Left colon (tissue), 2 donors: ENCODE measurements around the gene COG7. TPM values are rescaled to one million over a fixed set of nuclear protein-coding genes. Genes with fewer than 3 reads are reported as not detected.
"Not testable (repeated sequence)": the region's sequence is repeated elsewhere in the genome, so short reads cannot be mapped to it uniquely, and the experiment has no call there.

ENCODE experiments used
- ATAC-seq: fragments of 200-7000 bp; cut with Tn5 transposase; one replicate; pipeline ENCODE4 v1.9.1; 2020; ENCODE audit warnings: mild to moderate bottlenecking, moderate library complexity
- DNase-seq, 2 donors: peaks; one replicate each; pipeline ENCODE4 v3.0.0-alpha.2; 2020
- intact Hi-C, 2 donors: fragments of 100-400 bp; cut with DNase I in 1 of 2; cut with micrococcal nuclease in 1 of 2; formaldehyde crosslinking; loops; one replicate each; pipeline versions ENCODE4 v1.11.2 to v1.14.0; 2022; cut with DNase I, micrococcal nuclease
- total RNA-seq, 2 donors: library from RNA; stranded (reverse); fragmentation: NEBNext Ultra II Directional; extraction: Animal tissue kit (Norgen Biotek cat#: 25700); gene quantifications; one replicate each; pipeline ENCODE4 v1.2.1, GENCODE V29; 2021
- donor health status: DM: no; HTN: no; CAD: no.
- donor health status: DM: yes; HTN: yes; CAD: no.

COG7 gene
- total RNA-seq, 2 donors from 2014 or later: 29.3 to 42.5 TPM

GRCh38 chr16:23480257-23480656, 27.3 kb upstream of the COG7 start:
- DNase-seq (no peak), ATAC-seq (peak; percentile 46)
- intact Hi-C loops: no loop called here

GRCh38 chr16:23479138-23479537, 26.1 kb upstream of the COG7 start:
- ATAC-seq (no peak), DNase-seq (no peak)
- intact Hi-C loops: no loop called here

GRCh38 chr16:23478566-23478965, 25.6 kb upstream of the COG7 start:
- ATAC-seq: no peak

GRCh38 chr16:23476289-23476688, 23.3 kb upstream of the COG7 start:
- no peak for ATAC-seq
- intact Hi-C loops: no loop called here
- no peak for DNase-seq

More at GRCh38 chr16:23478566-23478965, 25.6 kb upstream of the COG7 start:
- no peak for DNase-seq
- intact Hi-C loops: no loop called here

GRCh38 chr16:23469814-23470213, 16.8 kb upstream of the COG7 start:
- intact Hi-C loops: no loop called here
- ATAC-seq (no peak), DNase-seq (no peak)

GRCh38 chr16:23466162-23466885, 13.3 kb upstream of the COG7 start:
- intact Hi-C loops: no loop called here
- no peak for ATAC-seq
- no peak for DNase-seq

GRCh38 chr16:23465179-23465578, 12.2 kb upstream of the COG7 start:
- no peak for ATAC-seq
- intact Hi-C loops: no loop called here
- no peak for DNase-seq

- DNase-seq (no peak), ATAC-seq (no peak)
- intact Hi-C loops: no loop called here
These were observed 11.2 kb upstream of the COG7 start for GRCh38 chr16:23464196-23464595.

GRCh38 chr16:23462994-23463393, 10.0 kb upstream of the COG7 start:
- DNase-seq (peak; percentile 76 to 84), ATAC-seq (peak; percentile 85)
- intact Hi-C loops: not testable (repeated sequence)

GRCh38 chr16:23453338-23454052, 506 bp upstream of the COG7 start:
- intact Hi-C loops: no loop called here
- ATAC-seq: peak; percentile 3
- no peak for DNase-seq

GRCh38 chr16:23452221-23452571, 793 bp downstream of the COG7 start:
- intact Hi-C loops: no loop called here
- DNase-seq: no peak
- ATAC-seq: peak; percentile 1

- DNase-seq (peak in 1 of 2 donors; percentile 42), ATAC-seq (peak; percentile 81)
- intact Hi-C loops: no loop called here
These were observed 4.6 kb downstream of the COG7 start for GRCh38 chr16:23448392-23448791.

- DNase-seq, ATAC-seq: not testable (repeated sequence)
- intact Hi-C loops: loop anchor here (5.0 to 10.0 kb wide), 2 partner anchors 253 to 255 kb away; partner anchors contain the start of gene SCNN1G (in 2 of the 2)
These were observed 15.4 kb downstream of the COG7 start for GRCh38 chr16:23437542-23437941.

GRCh38 chr16:23436951-23437350, 16.0 kb downstream of the COG7 start:
- no peak for ATAC-seq
- DNase-seq: peak in 1 of 2 donors; percentile 8
- intact Hi-C loops: loop anchor here (5.0 to 10.0 kb wide), 2 partner anchors 252 to 255 kb away; partner anchors contain the start of gene SCNN1G (in 2 of the 2)

- peak; percentile 56 to 79 for DNase-seq
- intact Hi-C loops: loop anchor here (5.0 to 10.0 kb wide), 2 partner anchors 251 to 253 kb away; partner anchors contain the start of gene SCNN1G (in 2 of the 2)
- ATAC-seq: peak; percentile 62
These were observed 17.5 kb downstream of the COG7 start for GRCh38 chr16:23435500-23435899.

- intact Hi-C loops: loop anchor here in 1 of 2 donors (10.0 kb wide), 1 partner anchor 250 kb away; the partner anchor contains the start of gene SCNN1G
- DNase-seq (peak in 1 of 2 donors; percentile 35), ATAC-seq (peak; percentile 58)
These were observed 18.6 kb downstream of the COG7 start for GRCh38 chr16:23434380-23434779.

GRCh38 chr16:23433261-23433920, 19.6 kb downstream of the COG7 start:
- ATAC-seq (peak; percentile 87), DNase-seq (peak; percentile 49 to 85)
- intact Hi-C loops: loop anchor here in 1 of 2 donors (10.0 kb wide), 1 partner anchor 249 kb away; the partner anchor contains the start of gene SCNN1G

- ATAC-seq (no peak), DNase-seq (no peak)
- intact Hi-C loops: loop anchor here in 1 of 2 donors (10.0 kb wide), 1 partner anchor 248 kb away; the partner anchor contains the start of gene SCNN1G
These were observed 20.5 kb downstream of the COG7 start for GRCh38 chr16:23432176-23433128.
